ENCODE measurements around the gene TMSB15B. TPM values are rescaled to one million over a fixed set of nuclear protein-coding genes. Genes with fewer than 3 reads are reported as not detected.
"Not testable (repeated sequence)": the region's sequence is repeated elsewhere in the genome, so short reads cannot be mapped to it uniquely, and the experiment has no call there.

TMSB15B gene
- total RNA-seq (9.1 TPM), polyA plus RNA-seq (10.9 TPM)
- long read RNA-seq, donor 1, partial matches to known transcripts = 0 of 1 reads
- long read RNA-seq, donor 1, other reads (novel, unspliced or antisense) = 0 of 1 reads
- long read RNA-seq, donor 2, partial matches to known transcripts = 0 of 5 reads
- long read RNA-seq, donor 2, other reads (novel, unspliced or antisense) = 0 of 5 reads
- long read RNA-seq, donor 3, transcript TMSB15B-204 (3 exons, 665 nt) = major isoform, 7 of 9 reads
- long read RNA-seq, donor 3, partial matches to known transcripts = 0 of 9 reads
- long read RNA-seq, donor 3, other reads (novel, unspliced or antisense) = 0 of 9 reads
- long read RNA-seq, donor 4, partial matches to known transcripts = 0 of 1 reads
- long read RNA-seq, donor 4, other reads (novel, unspliced or antisense) = 0 of 1 reads
- long read RNA-seq, donor 5, transcript TMSB15B-204 (3 exons, 665 nt) = major isoform, 9 of 10 reads
- long read RNA-seq, donor 5, partial matches to known transcripts = 0 of 10 reads
- long read RNA-seq, donor 5, other reads (novel, unspliced or antisense) = 0 of 10 reads
- long read RNA-seq, donor 6, partial matches to known transcripts = 0 of 2 reads
- long read RNA-seq, donor 6, other reads (novel, unspliced or antisense) = 0 of 2 reads
- long read RNA-seq, donor 7, partial matches to known transcripts = 0 of 3 reads
- long read RNA-seq, donor 7, other reads (novel, unspliced or antisense) = 0 of 3 reads
- long read RNA-seq, donor 8 = 0 reads
- long read RNA-seq, donor 9, partial matches to known transcripts = 0 of 2 reads
- long read RNA-seq, donor 9, other reads (novel, unspliced or antisense) = 0 of 2 reads
- long read RNA-seq, donor 10, partial matches to known transcripts = 0 of 7 reads
- long read RNA-seq, donor 10, other reads (novel, unspliced or antisense) = 0 of 7 reads

DNA sequence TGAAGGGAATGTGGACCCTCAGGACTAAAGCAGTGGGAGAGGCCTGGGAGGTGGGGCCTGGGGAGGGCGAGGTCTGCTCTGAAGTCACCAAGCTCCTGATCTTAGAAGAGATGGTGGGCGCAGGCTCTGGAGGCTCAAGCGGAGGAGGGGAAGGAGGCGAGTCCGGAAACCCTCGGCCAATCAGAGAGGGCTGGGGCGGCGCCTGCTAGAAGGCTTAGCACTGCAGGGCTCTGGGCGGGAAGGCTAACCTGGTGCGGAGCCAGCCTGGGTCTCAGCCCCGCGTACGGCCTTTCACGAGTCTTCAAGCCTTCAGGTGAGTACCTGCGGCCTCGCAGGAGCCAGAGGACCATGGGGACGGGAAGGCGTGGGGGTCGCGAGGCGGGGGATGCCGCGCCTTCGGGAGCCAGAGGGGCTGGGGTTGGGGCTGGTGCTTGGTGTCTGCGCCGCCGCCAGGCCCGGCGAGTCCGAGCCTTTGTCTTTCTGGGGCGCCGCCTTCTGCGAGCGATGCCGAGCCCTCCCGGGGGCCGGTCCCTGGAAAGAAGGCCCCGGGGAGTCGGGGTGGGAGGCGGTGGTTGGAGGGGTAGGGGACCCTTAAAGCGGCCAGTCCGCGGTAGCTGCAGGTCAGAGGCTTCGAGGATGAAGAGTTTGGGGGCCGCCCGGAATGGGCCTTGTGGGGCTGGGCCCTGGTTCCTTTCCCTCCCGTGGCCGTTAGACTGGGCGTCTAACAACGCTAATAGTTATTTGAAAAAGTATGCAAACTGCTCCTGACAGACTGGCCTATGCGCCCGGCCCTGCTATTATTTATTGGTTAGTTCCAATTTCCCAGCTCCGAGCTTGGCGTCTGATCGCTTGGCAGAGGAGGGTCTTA lies at the start of gene TMSB15B:
TSS of gene TMSB15B (plus strand) at position 217 of the 868 bp plus-strand sequence.
- no CpG with 5 or more reads among the region's 55 CpGs for WGBS
- not testable (repeated sequence) for H3K27ac ChIP-seq (ENCODE audit: low read depth in 1 of 2, low read length in 1 of 2); H3K9me3 ChIP-seq (ENCODE audit: control insufficient read depth in 2 of 2, insufficient read depth in 1 of 2, low read length in 1 of 2); H3K4me3 ChIP-seq (ENCODE audit: low read length in 2 of 2); H3K4me1 ChIP-seq (ENCODE audit: control insufficient read depth in 2 of 2, insufficient read depth in 2 of 2, low read length in 2 of 2); H3K27me3 ChIP-seq (ENCODE audit: control insufficient read depth in 2 of 2, insufficient read depth in 1 of 2, low read length in 1 of 2); DNase-seq (ENCODE audit: low read depth in 6 of 9, low spot score in 9 of 9); H3K36me3 ChIP-seq (ENCODE audit: control insufficient read depth in 2 of 2, insufficient read depth in 2 of 2, low read length in 1 of 2)

DNA sequence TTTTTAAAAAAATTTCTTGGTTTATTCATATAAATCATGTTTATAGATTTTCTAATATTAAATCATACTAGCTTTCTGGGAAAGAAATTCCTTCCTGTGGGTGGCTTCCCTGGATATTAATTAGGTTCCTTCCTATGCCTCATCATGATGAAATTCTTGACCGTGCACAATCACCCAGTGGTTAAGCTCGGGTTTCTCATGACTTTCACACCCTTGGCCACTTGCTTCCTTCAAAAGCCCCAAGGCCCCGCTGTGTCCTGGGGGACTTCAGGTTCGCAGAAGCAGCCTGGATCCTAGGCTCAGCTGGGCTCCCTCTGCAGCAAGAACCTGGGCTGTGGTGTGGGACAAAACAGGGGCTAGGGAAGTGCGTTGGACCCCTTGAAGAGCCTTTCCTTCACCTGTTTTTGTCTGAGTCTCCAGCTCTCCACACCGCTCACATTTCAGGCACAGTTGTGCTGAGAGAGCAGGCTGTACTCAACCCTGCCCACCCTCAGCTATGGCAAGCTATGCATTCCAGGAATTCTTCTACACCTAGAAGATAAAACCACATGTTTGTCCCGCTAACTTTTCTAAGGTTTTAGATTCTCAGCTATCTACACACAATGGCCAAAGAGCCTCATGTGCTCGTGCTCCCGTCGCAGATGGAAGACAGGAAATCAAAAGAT lies 48.9 kb upstream of the TMSB15B start:
- H3K36me3 ChIP-seq (ENCODE audit: control insufficient read depth in 2 of 2, insufficient read depth in 2 of 2, low read length in 1 of 2) = no peaks in the 10 kb centered on the region
- WGBS = 96% methylated on average over 10 of the region's 10 CpGs
- no peak overlapping the region for H3K4me3 ChIP-seq (ENCODE audit: low read length in 2 of 2)
- no peak overlapping the region for H3K27ac ChIP-seq (ENCODE audit: low read depth in 1 of 2, low read length in 1 of 2)
- no peak for DNase-seq (ENCODE audit: low read depth in 6 of 9, low spot score in 9 of 9)
- H3K27me3 ChIP-seq (ENCODE audit: control insufficient read depth in 2 of 2, insufficient read depth in 1 of 2, low read length in 1 of 2) = peaks cover 0 to 3% of the 10 kb centered on the region in 2 donors
- H3K9me3 ChIP-seq (ENCODE audit: control insufficient read depth in 2 of 2, insufficient read depth in 1 of 2, low read length in 1 of 2) = no peaks in the 10 kb centered on the region
- peaks cover 0 to 3% of the 10 kb centered on the region in 2 donors for H3K4me1 ChIP-seq (ENCODE audit: control insufficient read depth in 2 of 2, insufficient read depth in 2 of 2, low read length in 2 of 2)

- peak overlapping the region in 1 of 2 donors; percentile 93 for H3K27ac ChIP-seq (ENCODE audit: low read depth in 1 of 2, low read length in 1 of 2)
- no peaks in the 10 kb centered on the region for H3K36me3 ChIP-seq (ENCODE audit: control insufficient read depth in 2 of 2, insufficient read depth in 2 of 2, low read length in 1 of 2)
- H3K27me3 ChIP-seq (ENCODE audit: control insufficient read depth in 2 of 2, insufficient read depth in 1 of 2, low read length in 1 of 2) = peaks cover 0 to 10% of the 10 kb centered on the region in 2 donors
- peaks cover 0 to 9% of the 10 kb centered on the region in 2 donors for H3K4me1 ChIP-seq (ENCODE audit: control insufficient read depth in 2 of 2, insufficient read depth in 2 of 2, low read length in 2 of 2)
- peak; percentile 13 to 83 (median 51) for DNase-seq (ENCODE audit: low read depth in 6 of 9, low spot score in 9 of 9)
- H3K9me3 ChIP-seq (ENCODE audit: control insufficient read depth in 2 of 2, insufficient read depth in 1 of 2, low read length in 1 of 2) = no peaks in the 10 kb centered on the region
- under 1% methylated on average over 18 of the region's 18 CpGs for WGBS
- peak overlapping the region; percentile 67 to 69 for H3K4me3 ChIP-seq (ENCODE audit: low read length in 2 of 2)
Measured at GRCh38 chrX:103918050-103918449, 44.4 kb upstream of the TMSB15B start.

GRCh38 chrX:103918571-103919269 lies 43.7 kb upstream of the TMSB15B start:
- DNase-seq (ENCODE audit: low read depth in 6 of 9, low spot score in 9 of 9) = peak; percentile 23 to 79 (median 46)
- WGBS = under 1% methylated on average over 60 of the region's 64 CpGs

DNA sequence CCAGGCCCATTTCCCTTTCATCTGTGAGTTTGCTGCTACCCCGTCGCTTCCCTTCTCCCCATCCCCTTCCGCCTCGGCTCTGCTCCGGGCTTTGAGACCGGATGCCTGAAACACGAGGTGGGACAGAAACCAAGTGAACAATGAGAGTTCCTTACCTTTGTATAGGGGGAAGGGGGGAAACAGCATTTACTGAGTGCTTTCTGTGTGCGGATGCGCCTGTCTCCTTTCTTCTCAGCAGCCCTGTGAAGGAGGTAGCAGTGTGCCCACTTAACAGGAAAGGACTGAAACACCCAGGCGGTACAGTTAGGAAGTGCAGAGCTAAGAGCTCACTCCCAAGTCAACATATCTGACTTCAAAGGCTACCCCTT lies 43.2 kb upstream of the TMSB15B start:
- Histone ChIP-seq H3K27me3 (ENCODE audit: control insufficient read depth in 2 of 2, insufficient read depth in 1 of 2, low read length in 1 of 2) (peaks cover 0 to 10% of the 10 kb centered on the region in 2 donors), H3K27ac (ENCODE audit: low read depth in 1 of 2, low read length in 1 of 2) (peak overlapping the region; percentile 92 to 93), H3K36me3 (ENCODE audit: control insufficient read depth in 2 of 2, insufficient read depth in 2 of 2, low read length in 1 of 2) (no peaks in the 10 kb centered on the region), H3K4me1 (ENCODE audit: control insufficient read depth in 2 of 2, insufficient read depth in 2 of 2, low read length in 2 of 2) (peaks cover 0 to 9% of the 10 kb centered on the region in 2 donors), H3K9me3 (ENCODE audit: control insufficient read depth in 2 of 2, insufficient read depth in 1 of 2, low read length in 1 of 2) (no peaks in the 10 kb centered on the region), H3K4me3 (ENCODE audit: low read length in 2 of 2) (peak overlapping the region; percentile 67 to 69)
- 0% methylated on average over 10 of the region's 10 CpGs for WGBS
- peak in 8 of 9 donors; percentile 18 to 67 (median 38) for DNase-seq (ENCODE audit: low read depth in 6 of 9, low spot score in 9 of 9)

More at GRCh38 chrX:103918571-103919269, 43.7 kb upstream of the TMSB15B start:
- peaks cover 0 to 10% of the 10 kb centered on the region in 2 donors for H3K27me3 ChIP-seq (ENCODE audit: control insufficient read depth in 2 of 2, insufficient read depth in 1 of 2, low read length in 1 of 2)
- H3K36me3 ChIP-seq (ENCODE audit: control insufficient read depth in 2 of 2, insufficient read depth in 2 of 2, low read length in 1 of 2) = no peaks in the 10 kb centered on the region
- peaks cover 0 to 9% of the 10 kb centered on the region in 2 donors for H3K4me1 ChIP-seq (ENCODE audit: control insufficient read depth in 2 of 2, insufficient read depth in 2 of 2, low read length in 2 of 2)
- peak overlapping the region; percentile 67 to 69 for H3K4me3 ChIP-seq (ENCODE audit: low read length in 2 of 2)
- no peaks in the 10 kb centered on the region for H3K9me3 ChIP-seq (ENCODE audit: control insufficient read depth in 2 of 2, insufficient read depth in 1 of 2, low read length in 1 of 2)
- H3K27ac ChIP-seq (ENCODE audit: low read depth in 1 of 2, low read length in 1 of 2) = peak overlapping the region; percentile 92 to 93

DNA sequence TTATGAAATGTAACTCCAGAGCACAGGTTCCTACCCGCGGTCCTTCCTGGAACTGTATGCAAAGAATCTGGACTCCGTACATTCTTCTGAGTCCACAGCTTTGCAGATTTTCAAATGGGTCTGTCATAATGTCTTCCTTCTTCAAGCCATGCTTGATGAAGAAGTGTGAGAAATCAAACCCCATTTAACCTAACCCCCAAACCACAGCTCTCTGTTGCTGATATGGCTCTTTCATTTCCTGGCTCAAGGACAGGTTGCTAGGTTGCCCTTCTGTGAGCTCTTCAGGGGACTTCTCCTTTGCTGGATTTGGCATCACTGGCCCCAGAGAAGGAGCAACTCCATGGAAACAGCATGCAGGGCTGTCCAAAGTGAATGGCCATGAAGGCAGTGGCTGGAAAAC lies 41.9 kb upstream of the TMSB15B start:
- H3K27ac ChIP-seq (ENCODE audit: low read depth in 1 of 2, low read length in 1 of 2); H3K4me1 ChIP-seq (ENCODE audit: control insufficient read depth in 2 of 2, insufficient read depth in 2 of 2, low read length in 2 of 2); H3K4me3 ChIP-seq (ENCODE audit: low read length in 2 of 2); H3K36me3 ChIP-seq (ENCODE audit: control insufficient read depth in 2 of 2, insufficient read depth in 2 of 2, low read length in 1 of 2); H3K9me3 ChIP-seq (ENCODE audit: control insufficient read depth in 2 of 2, insufficient read depth in 1 of 2, low read length in 1 of 2): not testable (repeated sequence)
- H3K27me3 ChIP-seq (ENCODE audit: control insufficient read depth in 2 of 2, insufficient read depth in 1 of 2, low read length in 1 of 2) = peaks cover 0 to 10% of the 10 kb centered on the region in 2 donors
- 76% methylated on average over 3 of the region's 3 CpGs for WGBS
- peak in 1 of 9 donors; percentile 1 for DNase-seq (ENCODE audit: low read depth in 6 of 9, low spot score in 9 of 9)

DNA sequence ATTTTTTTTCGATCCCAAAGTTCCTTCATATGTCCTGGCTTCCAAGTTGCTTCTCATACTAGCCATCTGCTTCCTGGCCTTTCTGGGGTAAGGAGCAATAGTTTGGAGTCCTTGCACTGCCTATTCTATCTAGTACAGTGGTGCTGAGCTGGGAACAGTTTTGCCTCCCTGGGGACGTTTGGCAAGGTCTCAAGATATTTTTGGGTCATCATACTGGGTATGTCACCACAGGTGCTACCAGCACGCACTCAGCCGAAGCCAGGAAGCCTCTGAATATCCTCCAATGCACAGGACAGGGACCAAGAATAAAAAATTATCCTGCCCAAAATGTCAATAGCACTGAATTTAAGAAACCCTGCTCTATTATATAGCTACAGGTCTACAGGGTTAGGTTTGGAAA lies 35.4 kb upstream of the TMSB15B start:
- H3K27me3 ChIP-seq (ENCODE audit: control insufficient read depth in 2 of 2, insufficient read depth in 1 of 2, low read length in 1 of 2) = no peaks in the 10 kb centered on the region
- H3K4me3 ChIP-seq (ENCODE audit: low read length in 2 of 2) = no peak overlapping the region
- 91% methylated on average over 4 of the region's 4 CpGs for WGBS
- DNase-seq (ENCODE audit: low read depth in 6 of 9, low spot score in 9 of 9) = no peak
- no peaks in the 10 kb centered on the region for H3K4me1 ChIP-seq (ENCODE audit: control insufficient read depth in 2 of 2, insufficient read depth in 2 of 2, low read length in 2 of 2)
- H3K9me3 ChIP-seq (ENCODE audit: control insufficient read depth in 2 of 2, insufficient read depth in 1 of 2, low read length in 1 of 2) = no peaks in the 10 kb centered on the region
- H3K27ac ChIP-seq (ENCODE audit: low read depth in 1 of 2, low read length in 1 of 2) = no peak overlapping the region
- peaks cover 0 to 4% of the 10 kb centered on the region in 2 donors for H3K36me3 ChIP-seq (ENCODE audit: control insufficient read depth in 2 of 2, insufficient read depth in 2 of 2, low read length in 1 of 2)

- Histone ChIP-seq H3K27me3 (ENCODE audit: control insufficient read depth in 2 of 2, insufficient read depth in 1 of 2, low read length in 1 of 2) (no peaks in the 10 kb centered on the region), H3K4me3 (ENCODE audit: low read length in 2 of 2) (no peak overlapping the region), H3K9me3 (ENCODE audit: control insufficient read depth in 2 of 2, insufficient read depth in 1 of 2, low read length in 1 of 2) (no peaks in the 10 kb centered on the region), H3K36me3 (ENCODE audit: control insufficient read depth in 2 of 2, insufficient read depth in 2 of 2, low read length in 1 of 2) (peaks cover 0 to 4% of the 10 kb centered on the region in 2 donors), H3K4me1 (ENCODE audit: control insufficient read depth in 2 of 2, insufficient read depth in 2 of 2, low read length in 2 of 2) (no peaks in the 10 kb centered on the region), H3K27ac (ENCODE audit: low read depth in 1 of 2, low read length in 1 of 2) (no peak overlapping the region)
- no peak for DNase-seq (ENCODE audit: low read depth in 6 of 9, low spot score in 9 of 9)
- WGBS = 92% methylated on average over 4 of the region's 4 CpGs
Measured at GRCh38 chrX:103927633-103928032, 34.8 kb upstream of the TMSB15B start.

Data from thymus (tissue), 14 donors.